DND-41 (cell line): ENCODE measurements around the gene CFAP92.

Experiments
- CTCF ChIP-seq: IDR thresholded peaks from 2 replicates; pipeline ENCODE4 v1.5.1; 2012; ENCODE audit warnings: borderline replicate concordance, low read length, moderate library complexity, mild to moderate bottlenecking; ENCODE audit not compliant: poor library complexity, severe bottlenecking; ENCODE audit errors: extremely low read depth
- EZH2 ChIP-seq: IDR thresholded peaks from 3 replicates; pipeline ENCODE4 v1.6.1; 2012; ENCODE audit warnings: borderline replicate concordance, low read depth, mild to moderate bottlenecking, moderate library complexity, low read length, inconsistent platforms; ENCODE audit not compliant: severe bottlenecking

DNA sequence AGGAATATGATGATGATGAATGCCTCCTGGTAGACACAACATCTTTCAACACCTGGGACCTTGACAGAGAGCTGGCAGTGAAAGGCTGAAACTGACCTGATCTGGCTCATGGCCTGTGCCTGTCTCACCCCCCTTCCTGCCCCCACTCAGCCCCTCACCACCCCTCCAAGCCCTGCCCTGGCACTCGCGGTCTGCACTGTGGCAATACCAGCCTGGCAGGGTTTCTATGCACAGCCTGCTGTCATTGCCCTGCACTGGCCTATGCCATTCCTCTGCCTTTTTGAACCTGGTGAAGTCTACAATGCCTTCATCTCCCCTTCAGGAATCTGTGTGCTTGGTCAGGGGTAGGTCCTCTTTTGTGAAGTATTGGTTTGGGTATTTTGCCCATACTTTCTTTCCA lies 58.0 kb downstream of the CFAP92 start:
- TF ChIP-seq EZH2: no peak
- TF ChIP-seq CTCF: no peak
